PFSK-1 (cell line): ENCODE results near the gene PTRHD1.

Source experiments
- FOXP2 ChIP-seq: optimal IDR thresholded peaks from 2 replicates; pipeline ENCODE3; 2011; ENCODE audit warnings: borderline replicate concordance, control low read depth, inconsistent platforms; ENCODE audit not compliant: insufficient read depth; ENCODE audit errors: extremely low read length, extremely low read depth
- POLR2AphosphoS5 ChIP-seq: IDR thresholded peaks from 2 replicates; pipeline ENCODE4 v1.6.1; 2012; ENCODE audit warnings: low read depth, mild to moderate bottlenecking, control low read depth, low read length, moderate library complexity
- SIN3A ChIP-seq: IDR thresholded peaks from 2 replicates; pipeline ENCODE4 v1.6.1; 2012; ENCODE audit warnings: mild to moderate bottlenecking, low read length, moderate library complexity, borderline replicate concordance; ENCODE audit not compliant: insufficient read depth
- TAF1 ChIP-seq: IDR thresholded peaks from 2 replicates; pipeline ENCODE4 v1.6.1; 2012; ENCODE audit warnings: low read length, control low read depth, borderline replicate concordance; ENCODE audit not compliant: insufficient read depth
- TF ChIP-seq, protein P1 (sequence below), 2 experiments: IDR thresholded peaks; 2 replicates each; pipeline versions ENCODE4 v1.6.1 to v1.8.0; 2011 to 2012; ENCODE audit warnings: low read depth in 2 of 2, low read length in 2 of 2, control low read depth in 1 of 2, inconsistent platforms in 1 of 2, mild to moderate bottlenecking in 1 of 2, moderate library complexity in 1 of 2; ENCODE audit not compliant: insufficient read depth in 1 of 2

PTRHD1 gene

DNA sequence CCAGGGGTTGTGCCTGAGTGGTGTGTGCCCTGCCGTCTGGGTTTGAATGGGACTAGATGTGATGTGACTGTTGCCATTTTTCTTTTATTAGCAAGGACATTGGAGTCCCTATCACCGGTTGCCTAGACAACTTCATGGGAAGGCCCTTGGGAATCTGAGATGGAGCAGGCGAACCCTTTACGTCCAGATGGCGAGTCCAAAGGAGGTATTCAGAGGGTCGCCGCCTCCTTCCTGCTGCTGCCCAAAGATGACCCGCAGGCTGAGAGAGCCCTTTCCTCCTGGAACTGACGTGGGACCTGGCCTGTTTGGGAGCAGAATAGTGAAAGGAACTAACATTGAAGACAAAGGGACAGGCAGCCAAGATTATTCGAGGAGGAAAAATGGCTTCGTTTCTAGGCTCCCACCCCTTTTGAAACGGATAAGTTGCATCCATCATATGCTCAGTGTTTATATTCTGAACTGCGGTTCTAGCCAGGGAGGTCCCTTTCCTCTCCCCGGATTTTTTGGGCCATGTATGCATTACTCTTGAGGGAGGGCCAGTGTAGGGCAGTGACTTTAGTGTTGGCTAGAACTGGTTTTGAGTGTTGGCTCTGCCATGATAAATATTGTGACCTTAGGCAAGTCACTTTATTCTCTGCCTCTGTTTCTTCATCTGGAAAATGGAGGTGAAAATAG is 707 bp upstream of the PTRHD1 start:
- peak; percentile 64; the same call in 1 of the 2 replicates for TF ChIP-seq SIN3A
- TF ChIP-seq, protein P1, sequence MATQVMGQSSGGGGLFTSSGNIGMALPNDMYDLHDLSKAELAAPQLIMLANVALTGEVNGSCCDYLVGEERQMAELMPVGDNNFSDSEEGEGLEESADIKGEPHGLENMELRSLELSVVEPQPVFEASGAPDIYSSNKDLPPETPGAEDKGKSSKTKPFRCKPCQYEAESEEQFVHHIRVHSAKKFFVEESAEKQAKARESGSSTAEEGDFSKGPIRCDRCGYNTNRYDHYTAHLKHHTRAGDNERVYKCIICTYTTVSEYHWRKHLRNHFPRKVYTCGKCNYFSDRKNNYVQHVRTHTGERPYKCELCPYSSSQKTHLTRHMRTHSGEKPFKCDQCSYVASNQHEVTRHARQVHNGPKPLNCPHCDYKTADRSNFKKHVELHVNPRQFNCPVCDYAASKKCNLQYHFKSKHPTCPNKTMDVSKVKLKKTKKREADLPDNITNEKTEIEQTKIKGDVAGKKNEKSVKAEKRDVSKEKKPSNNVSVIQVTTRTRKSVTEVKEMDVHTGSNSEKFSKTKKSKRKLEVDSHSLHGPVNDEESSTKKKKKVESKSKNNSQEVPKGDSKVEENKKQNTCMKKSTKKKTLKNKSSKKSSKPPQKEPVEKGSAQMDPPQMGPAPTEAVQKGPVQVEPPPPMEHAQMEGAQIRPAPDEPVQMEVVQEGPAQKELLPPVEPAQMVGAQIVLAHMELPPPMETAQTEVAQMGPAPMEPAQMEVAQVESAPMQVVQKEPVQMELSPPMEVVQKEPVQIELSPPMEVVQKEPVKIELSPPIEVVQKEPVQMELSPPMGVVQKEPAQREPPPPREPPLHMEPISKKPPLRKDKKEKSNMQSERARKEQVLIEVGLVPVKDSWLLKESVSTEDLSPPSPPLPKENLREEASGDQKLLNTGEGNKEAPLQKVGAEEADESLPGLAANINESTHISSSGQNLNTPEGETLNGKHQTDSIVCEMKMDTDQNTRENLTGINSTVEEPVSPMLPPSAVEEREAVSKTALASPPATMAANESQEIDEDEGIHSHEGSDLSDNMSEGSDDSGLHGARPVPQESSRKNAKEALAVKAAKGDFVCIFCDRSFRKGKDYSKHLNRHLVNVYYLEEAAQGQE (IDR thresholded peaks at IDR 0.05; ENCODE audit: insufficient read depth in 1 of 2, low read depth in 2 of 2, low read length in 2 of 2), result no peak

DNA sequence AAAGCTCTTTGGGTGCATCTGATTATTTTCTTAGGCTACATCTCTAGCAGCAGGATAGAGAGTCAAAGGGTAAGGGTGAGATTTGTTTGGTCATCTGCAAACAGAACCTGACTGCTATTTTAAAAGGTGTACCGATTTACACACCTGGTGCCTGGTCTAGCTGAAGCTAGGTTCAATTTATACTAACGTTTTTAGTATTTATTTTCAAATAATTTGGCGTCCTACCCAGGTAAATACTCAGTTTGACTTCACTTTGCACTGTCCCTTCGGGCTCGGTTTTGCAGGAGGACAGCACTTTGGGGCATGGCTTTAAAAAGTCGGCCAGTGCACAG is 683 bp downstream of the PTRHD1 start:
- TF ChIP-seq TAF1 (no peak), FOXP2 (no peak), SIN3A (no peak), POLR2AphosphoS5 (no peak)
- TF ChIP-seq, protein P1 (IDR thresholded peaks at IDR 0.05; ENCODE audit: insufficient read depth in 1 of 2, low read depth in 2 of 2, low read length in 2 of 2), result no peak

DNA sequence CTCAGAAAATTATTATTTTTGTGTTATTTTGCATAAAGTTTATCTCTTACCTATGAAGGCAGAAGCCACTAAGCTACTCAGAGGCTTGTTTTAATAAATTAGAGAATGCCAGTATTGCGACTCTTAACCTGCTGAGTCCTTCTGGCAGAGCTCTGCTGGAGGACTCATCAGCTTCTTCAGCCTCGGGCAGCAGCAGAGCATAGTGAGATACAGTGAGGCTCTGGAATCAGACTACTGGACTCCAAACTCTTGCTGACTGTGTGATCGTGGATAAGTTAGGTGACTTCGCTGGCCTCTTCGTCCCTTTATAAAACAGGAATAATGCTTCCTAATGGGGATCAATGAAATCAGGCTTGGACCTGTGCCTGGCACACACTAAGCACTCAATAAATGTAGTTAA is 1.7 kb downstream of the PTRHD1 start:
- TF ChIP-seq TAF1, result no peak
- TF ChIP-seq POLR2AphosphoS5, result no peak
- no peak for TF ChIP-seq SIN3A
- TF ChIP-seq, protein P1 (IDR thresholded peaks at IDR 0.05; ENCODE audit: insufficient read depth in 1 of 2, low read depth in 2 of 2, low read length in 2 of 2), result no peak
- no peak for TF ChIP-seq FOXP2

DNA sequence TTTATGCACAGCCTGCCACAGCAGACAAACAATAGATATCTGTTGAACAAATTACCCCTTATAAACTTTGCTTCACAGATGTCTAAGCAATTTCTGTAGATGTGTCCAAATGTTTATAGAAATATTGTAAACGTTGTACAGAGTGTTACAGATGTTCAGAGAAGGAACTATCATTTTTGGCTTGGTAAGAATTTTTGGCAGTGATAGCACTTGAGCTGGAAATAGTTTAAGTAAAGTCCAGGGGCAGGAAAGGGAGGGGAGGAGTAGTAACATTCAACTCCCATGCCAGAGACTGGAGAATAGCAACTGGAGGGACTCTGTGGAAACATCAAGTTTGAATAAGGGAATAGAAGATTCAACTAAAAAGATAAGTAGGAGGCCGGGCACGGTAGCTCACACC is 4.4 kb downstream of the PTRHD1 start:
- TF ChIP-seq POLR2AphosphoS5 (no peak), SIN3A (no peak), TAF1 (no peak), FOXP2 (no peak)
- TF ChIP-seq, protein P1 (IDR thresholded peaks at IDR 0.05; ENCODE audit: insufficient read depth in 1 of 2, low read depth in 2 of 2, low read length in 2 of 2), result no peak

DNA sequence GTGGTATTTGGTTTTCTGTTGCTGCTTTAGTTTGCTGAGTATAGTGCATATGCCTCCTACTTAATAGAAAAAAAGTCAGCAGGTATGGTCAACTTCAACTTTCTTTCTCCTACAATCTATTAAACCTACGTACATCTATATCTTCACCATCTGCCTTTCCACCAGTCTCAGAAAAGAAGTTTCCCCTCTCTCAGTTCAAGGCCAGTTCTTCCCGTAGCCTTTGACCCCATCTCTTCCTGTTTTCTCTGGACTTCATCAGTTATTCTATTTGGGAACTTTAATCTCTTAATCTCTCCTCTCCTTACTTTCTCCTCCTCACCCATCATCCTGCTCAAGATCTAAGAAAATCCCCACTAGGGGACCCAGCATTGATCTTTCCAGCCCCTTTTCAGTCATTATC is 5.7 kb downstream of the PTRHD1 start:
- TF ChIP-seq POLR2AphosphoS5, result no peak
- TF ChIP-seq SIN3A, result no peak
- TF ChIP-seq, protein P1 (IDR thresholded peaks at IDR 0.05; ENCODE audit: insufficient read depth in 1 of 2, low read depth in 2 of 2, low read length in 2 of 2), result no peak
- TF ChIP-seq TAF1, result no peak
- TF ChIP-seq FOXP2, result no peak
